IPS DF 19.7 (cell line): ENCODE results near the gene TCF7L2.

Experiments
- DNase-seq: peaks from one replicate; pipeline ENCODE4 v3.0.0-alpha.2; 2013; ENCODE audit warnings: low read depth, low spot score

Gene TCF7L2

GRCh38 chr10:112946649-112947048 is 3.4 kb upstream of the TCF7L2 start:
- DNase-seq, result no peak

- no peak for DNase-seq
Measured at GRCh38 chr10:112948196-112948595, 1.9 kb upstream of the TCF7L2 start.

GRCh38 chr10:112949143-112949823 is 764 bp upstream of the TCF7L2 start:
- no peak for DNase-seq

- no peak for DNase-seq
Measured at GRCh38 chr10:112950714-112951358, 789 bp downstream of the TCF7L2 start.

GRCh38 chr10:112951359-112952281 is 1.6 kb downstream of the TCF7L2 start:
- DNase-seq, result no peak

GRCh38 chr10:112952282-112953173 is 2.5 kb downstream of the TCF7L2 start:
- DNase-seq, result no peak

- DNase-seq, result no peak
Measured at GRCh38 chr10:112953174-112954159, 3.4 kb downstream of the TCF7L2 start.

- no peak for DNase-seq
Measured at GRCh38 chr10:112954974-112955581, 5.0 kb downstream of the TCF7L2 start.

- no peak for DNase-seq
Measured at GRCh38 chr10:112955582-112956421, 5.8 kb downstream of the TCF7L2 start.

- no peak for DNase-seq
Measured at GRCh38 chr10:112956631-112957350, 6.7 kb downstream of the TCF7L2 start.

- no peak for DNase-seq
Measured at GRCh38 chr10:112957640-112958092, 7.6 kb downstream of the TCF7L2 start.

- no peak for DNase-seq
Measured at GRCh38 chr10:112958275-112958995, 8.4 kb downstream of the TCF7L2 start.

- DNase-seq, result no peak
Measured at GRCh38 chr10:112959207-112959838, 9.3 kb downstream of the TCF7L2 start.

- no peak for DNase-seq
Measured at GRCh38 chr10:112960151-112960681, 10.2 kb downstream of the TCF7L2 start.

GRCh38 chr10:112961609-112962008 is 11.6 kb downstream of the TCF7L2 start:
- DNase-seq, result no peak

GRCh38 chr10:112962343-112962742 is 12.3 kb downstream of the TCF7L2 start:
- no peak for DNase-seq

- no peak for DNase-seq
Measured at GRCh38 chr10:112963835-112964234, 13.8 kb downstream of the TCF7L2 start.
